Neural progenitor cell (in vitro differentiated cells): ENCODE results near the gene MAGIX. TPM values are rescaled to one million over a fixed set of nuclear protein-coding genes. Genes with fewer than 3 reads are reported as not detected.
"Not testable (repeated sequence)": the region's sequence is repeated elsewhere in the genome, so short reads cannot be mapped to it uniquely, and the experiment has no call there.

Experiments
- DNase-seq: peaks from one replicate; pipeline ENCODE4 v3.0.0-alpha.2; 2016; ENCODE audit warnings: low spot score
- H2AFZ ChIP-seq: fragments of 200-600 bp; sonication (generic); replicated peaks from 2 replicates; pipeline ENCODE4 v1.6.1; 2016; ENCODE audit warnings: antibody characterized with exemption
- H3F3A ChIP-seq: fragments of 200-600 bp; sonication (generic); 2 replicates; pipeline ENCODE4 v1.6.1; 2016; ENCODE audit warnings: antibody characterized with exemption, low read depth
- H3K27ac ChIP-seq: fragments of 200-600 bp; sonication (generic); 2 replicates; pipeline ENCODE4 v1.5.1; 2016; ENCODE audit warnings: mild to moderate bottlenecking
- H3K27me3 ChIP-seq: fragments of 200-600 bp; sonication (generic); 2 replicates; pipeline ENCODE4 v1.6.1; 2016; ENCODE audit warnings: mild to moderate bottlenecking, moderate library complexity
- H3K36me3 ChIP-seq: fragments of 200-600 bp; sonication (generic); 2 replicates; pipeline ENCODE4 v1.5.1; 2016
- H3K4me1 ChIP-seq: fragments of 200-600 bp; sonication (generic); 2 replicates; pipeline ENCODE4 v1.6.1; 2016; ENCODE audit warnings: mixed run types
- H3K4me2 ChIP-seq: fragments of 200-600 bp; sonication (generic); 2 replicates; pipeline ENCODE4 v1.6.1; 2016
- H3K4me3 ChIP-seq: fragments of 200-600 bp; sonication (generic); 2 replicates; pipeline ENCODE4 v1.5.1; 2016
- H3K79me2 ChIP-seq: fragments of 200-600 bp; sonication (generic); 2 replicates; pipeline ENCODE4 v1.6.1; 2016; ENCODE audit warnings: low read depth
- H3K9ac ChIP-seq: fragments of 200-600 bp; sonication (generic); 2 replicates; pipeline ENCODE4 v1.6.1; 2016
- H3K9me3 ChIP-seq: fragments of 200-600 bp; sonication (generic); 2 replicates; pipeline ENCODE4 v1.5.1; 2016; ENCODE audit warnings: low read depth
- H4K20me1 ChIP-seq: fragments of 200-600 bp; sonication (generic); 2 replicates; pipeline ENCODE4 v1.6.1; 2016; ENCODE audit warnings: low read depth
- H3K27ac Mint-ChIP-seq: 3 replicates; pipeline ENCODE4 v1.8.0; 2021; ENCODE audit warnings: mixed read lengths
- H3K27me3 Mint-ChIP-seq: 2 replicates; pipeline ENCODE4 v1.8.0; 2022; ENCODE audit warnings: low read depth, mild to moderate bottlenecking, inconsistent platforms, moderate library complexity, mixed read lengths; ENCODE audit not compliant: insufficient read depth
- H3K36me3 Mint-ChIP-seq: 3 replicates; pipeline ENCODE4 v1.8.0; 2021; ENCODE audit warnings: mixed read lengths
- H3K4me1 Mint-ChIP-seq: 3 replicates; pipeline ENCODE4 v1.8.0; 2021; ENCODE audit warnings: mixed read lengths
- H3K4me3 Mint-ChIP-seq: 3 replicates; pipeline ENCODE4 v1.8.0; 2021; ENCODE audit warnings: mild to moderate bottlenecking, moderate library complexity, mixed read lengths
- H3K9me3 Mint-ChIP-seq: 3 replicates; pipeline ENCODE4 v1.8.0; 2020; ENCODE audit warnings: mixed read lengths
- CTCF ChIP-seq: fragments of 200-600 bp; sonication (generic); IDR thresholded peaks from 2 replicates; pipeline ENCODE4 v1.5.1; 2017; ENCODE audit warnings: antibody characterized with exemption, mild to moderate bottlenecking
- EZH2 ChIP-seq: fragments of 200-600 bp; sonication (generic); IDR thresholded peaks from 2 replicates; pipeline ENCODE4 v1.6.1; 2017; ENCODE audit warnings: antibody characterized with exemption, mild to moderate bottlenecking, moderate library complexity
- EZH2phosphoT487 ChIP-seq: fragments of 200-600 bp; sonication (generic); IDR thresholded peaks from 2 replicates; pipeline ENCODE4 v1.6.1; 2017; ENCODE audit warnings: antibody characterized with exemption
- total RNA-seq: library from RNA; depleted of rRNA; stranded (reverse); fragments of >200 nt; gene quantifications from 2 replicates; pipeline ENCODE4 v1.2.3, GENCODE V29; 2015; ENCODE audit warnings: low replicate concordance

The MAGIX gene
- total RNA-seq, 1 donor from 2014 or later = 1.5 TPM

GRCh38 chrX:49129427-49129826 lies 33.1 kb upstream of the MAGIX start:
- Histone ChIP-seq H3K27me3 (no peaks in the 10 kb centered on the region), H3K9me3 (no peaks in the 10 kb centered on the region), H3K9ac (no peak overlapping the region), H2AFZ (no peak overlapping the region), H4K20me1 (no peaks in the 10 kb centered on the region), H3K27ac (no peak overlapping the region), H3K4me1 (no peaks in the 10 kb centered on the region), H3K79me2 (no peaks in the 10 kb centered on the region), H3F3A (no peaks in the 10 kb centered on the region), H3K36me3 (no peaks in the 10 kb centered on the region), H3K4me2 (no peak overlapping the region), H3K4me3 (no peak overlapping the region)
- TF ChIP-seq EZH2 (no peak), EZH2phosphoT487 (no peak)
- DNase-seq = no peak
- H3K36me3 Mint-ChIP-seq = no peaks in the 10 kb centered on the region
- no peaks in the 10 kb centered on the region for H3K27me3 Mint-ChIP-seq
- no peak overlapping the region for H3K4me3 Mint-ChIP-seq
- H3K9me3 Mint-ChIP-seq = peaks cover 2% of the 10 kb centered on the region
- no peaks in the 10 kb centered on the region for H3K4me1 Mint-ChIP-seq
- no peak overlapping the region for H3K27ac Mint-ChIP-seq

- DNase-seq, H3K27ac Mint-ChIP-seq, H3K4me2 ChIP-seq, H2AFZ ChIP-seq, H3K36me3 ChIP-seq, H3K27me3 ChIP-seq, H3K9me3 ChIP-seq, H3K27ac ChIP-seq, H4K20me1 ChIP-seq, H3K27me3 Mint-ChIP-seq, H3K4me1 Mint-ChIP-seq, H3K9ac ChIP-seq, H3K79me2 ChIP-seq, H3K4me3 Mint-ChIP-seq, H3F3A ChIP-seq, H3K4me1 ChIP-seq, H3K4me3 ChIP-seq, H3K36me3 Mint-ChIP-seq, H3K9me3 Mint-ChIP-seq: not testable (repeated sequence)
Observed at GRCh38 chrX:49132275-49132674, 30.3 kb upstream of the MAGIX start.

- no peak overlapping the region for H3K27ac ChIP-seq
- Mint-ChIP-seq H3K9me3 (peaks cover 13% of the 10 kb centered on the region), H3K4me3 (no peak overlapping the region), H3K27ac (no peak overlapping the region), H3K4me1 (no peaks in the 10 kb centered on the region), H3K27me3 (peaks cover 4% of the 10 kb centered on the region), H3K36me3 (no peaks in the 10 kb centered on the region)
- H3K79me2 ChIP-seq = no peaks in the 10 kb centered on the region
- H3F3A ChIP-seq = no peaks in the 10 kb centered on the region
- H2AFZ ChIP-seq = no peak overlapping the region
- H3K4me2 ChIP-seq = no peak overlapping the region
- H3K9me3 ChIP-seq = peaks cover under 1% of the 10 kb centered on the region
- DNase-seq = no peak
- no peaks in the 10 kb centered on the region for H3K4me1 ChIP-seq
- no peak for TF ChIP-seq EZH2phosphoT487
- H3K4me3 ChIP-seq = no peak overlapping the region
- no peaks in the 10 kb centered on the region for H4K20me1 ChIP-seq
- no peaks in the 10 kb centered on the region for H3K36me3 ChIP-seq
- H3K27me3 ChIP-seq = no peaks in the 10 kb centered on the region
- no peak overlapping the region for H3K9ac ChIP-seq
Observed at GRCh38 chrX:49133759-49134158, 28.8 kb upstream of the MAGIX start.

GRCh38 chrX:49137492-49137891 lies 25.1 kb upstream of the MAGIX start:
- H3K4me3 Mint-ChIP-seq = no peak overlapping the region
- Histone ChIP-seq H3K9ac (no peak overlapping the region), H3K9me3 (peaks cover 5% of the 10 kb centered on the region), H3K27ac (no peak overlapping the region), H3K4me2 (no peak overlapping the region), H3F3A (no peaks in the 10 kb centered on the region), H4K20me1 (no peaks in the 10 kb centered on the region), H3K4me3 (no peak overlapping the region), H2AFZ (no peak overlapping the region), H3K4me1 (no peaks in the 10 kb centered on the region), H3K36me3 (no peaks in the 10 kb centered on the region), H3K27me3 (no peaks in the 10 kb centered on the region), H3K79me2 (no peaks in the 10 kb centered on the region)
- no peaks in the 10 kb centered on the region for H3K4me1 Mint-ChIP-seq
- TF ChIP-seq CTCF = no peak
- TF ChIP-seq EZH2phosphoT487 = no peak
- no peak for TF ChIP-seq EZH2
- no peak for DNase-seq
- H3K27me3 Mint-ChIP-seq = peaks cover 4% of the 10 kb centered on the region
- no peak overlapping the region for H3K27ac Mint-ChIP-seq
- no peaks in the 10 kb centered on the region for H3K36me3 Mint-ChIP-seq
- H3K9me3 Mint-ChIP-seq = peaks cover 30% of the 10 kb centered on the region

GRCh38 chrX:49139713-49140112 lies 22.8 kb upstream of the MAGIX start:
- no peak for TF ChIP-seq CTCF
- no peak for TF ChIP-seq EZH2phosphoT487
- no peak for TF ChIP-seq EZH2
- peaks cover 30% of the 10 kb centered on the region for H3K9me3 Mint-ChIP-seq
- H3K27me3 Mint-ChIP-seq = peaks cover 5% of the 10 kb centered on the region
- no peak overlapping the region for H3K4me3 Mint-ChIP-seq
- Histone ChIP-seq H3K27me3 (no peaks in the 10 kb centered on the region), H3K9me3 (peaks cover 5% of the 10 kb centered on the region), H3K36me3 (no peaks in the 10 kb centered on the region), H3F3A (no peaks in the 10 kb centered on the region), H2AFZ (no peak overlapping the region), H3K4me3 (no peak overlapping the region), H3K79me2 (no peaks in the 10 kb centered on the region), H3K9ac (no peak overlapping the region), H3K4me2 (no peak overlapping the region), H3K27ac (no peak overlapping the region), H4K20me1 (no peaks in the 10 kb centered on the region), H3K4me1 (no peaks in the 10 kb centered on the region)
- no peaks in the 10 kb centered on the region for H3K36me3 Mint-ChIP-seq
- H3K27ac Mint-ChIP-seq = no peak overlapping the region
- DNase-seq = no peak
- H3K4me1 Mint-ChIP-seq = no peaks in the 10 kb centered on the region
